EL (cell line): ENCODE results near the gene TRANK1.
A peak's percentile ranks its signal among the peaks of the same experiment; 100 is the strongest.

Experiments
- DNase-seq: peaks from one replicate; pipeline ENCODE4 v3.0.0-alpha.2; 2016

The TRANK1 gene

DNA sequence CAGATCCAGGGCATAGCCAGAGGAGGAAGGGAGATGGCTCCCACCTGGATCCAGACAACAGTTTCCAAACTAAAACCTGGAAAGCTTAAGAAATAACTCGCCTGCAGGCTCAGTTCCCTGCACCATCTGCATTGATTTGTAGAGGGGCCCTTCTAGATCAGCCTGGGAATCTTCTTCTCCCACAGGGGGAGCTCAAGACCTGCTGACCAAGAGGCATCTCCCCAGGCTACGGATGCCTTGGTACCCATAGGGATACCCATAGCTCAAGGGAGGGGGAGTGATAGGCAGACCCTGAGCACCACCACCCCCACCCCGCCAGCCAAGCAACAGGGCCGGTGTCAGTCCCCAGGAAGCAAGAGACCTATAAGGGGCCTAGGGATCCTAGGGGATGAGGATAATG, 152.5 kb downstream of the TRANK1 start:
- DNase-seq = peak; percentile 28

GRCh38 chr3:36790765-36791164, 154.1 kb downstream of the TRANK1 start:
- no peak for DNase-seq

GRCh38 chr3:36786921-36787890, 157.6 kb downstream of the TRANK1 start:
- DNase-seq = no peak

GRCh38 chr3:36784138-36784635, 160.7 kb downstream of the TRANK1 start:
- no peak for DNase-seq

- no peak for DNase-seq
These were observed 167.2 kb downstream of the TRANK1 start for GRCh38 chr3:36777424-36778218.
